HepG2 (cell line): ENCODE measurements around the gene TNFAIP3. TPM values are rescaled to one million over a fixed set of nuclear protein-coding genes. Genes with fewer than 3 reads are reported as not detected.

ENCODE experiments used
- ATAC-seq: fragments of 200-7000 bp; cut with Tn5 transposase; 3 replicates; pipeline ENCODE4 v1.9.1; 2020; ENCODE audit warnings: mild to moderate bottlenecking, moderate library complexity
- BruUV-seq: library from RNA; stranded (reverse); fragments of 400-500 nt; replicated peaks from 2 replicates; lab custom pipeline; 2021; lab: Mats Ljungman, UMichigan
- CTCF ChIA-PET: fragments of 300-600 bp; formaldehyde crosslinking; extraction: SDS; loops from one replicate; lab custom pipeline; 2021; ENCODE audit warnings: low total read pairs, inconsistent platforms, low intra/inter-chr PET ratio; lab: Yijun Ruan, JAX
- POLR2A ChIA-PET: fragments of 350-600 bp; sonication (Branson Sonifier 250); formaldehyde crosslinking; loops from one replicate; lab custom pipeline; 2020; ENCODE audit warnings: antibody characterized with exemption, inconsistent platforms; lab: Yijun Ruan, JAX
- DNase-seq: peaks from one replicate; pipeline ENCODE4 v3.0.0-alpha.2; 2015; ENCODE audit warnings: low spot score
- FAIRE-seq: peaks from 3 replicates; lab custom pipeline; 2011; peaks lifted over from hg19 to GRCh38; lab: Jason Lieb, UNC
- H2AFZ ChIP-seq: one replicate; pipeline ENCODE4 v1.6.1; 2011; ENCODE audit warnings: low read length, inconsistent platforms
- H3K27ac ChIP-seq: fragments of 300-600 bp; 3 replicates; pipeline ENCODE4 v1.8.0; 2011; ENCODE audit warnings: mixed run types, mild to moderate bottlenecking, mixed read lengths, low read length, inconsistent platforms; ENCODE audit not compliant: insufficient read depth; ENCODE audit errors: extremely low read length
- H3K27me3 ChIP-seq, 2 experiments: fragments of 200-600 bp in 1 of 2; 2 replicates in 1 of 2; 3 replicates in 1 of 2; pipeline versions ENCODE4 v1.6.0 to v1.8.0; 2011; ENCODE audit warnings: low read length in 2 of 2, mild to moderate bottlenecking in 2 of 2, moderate library complexity in 2 of 2, inconsistent platforms in 1 of 2; ENCODE audit not compliant: insufficient read depth in 2 of 2, control insufficient read depth in 1 of 2
- H3K36me3 ChIP-seq, 2 experiments: fragments of 200-600 bp in 1 of 2; replicated peaks in 1 of 2; 2 replicates in 1 of 2; 3 replicates in 1 of 2; pipeline versions ENCODE4 v1.5.1 to v1.8.0; 2011; ENCODE audit warnings: low read length in 2 of 2, inconsistent platforms in 1 of 2; ENCODE audit not compliant: insufficient read depth in 2 of 2, control insufficient read depth in 1 of 2
- H3K4me1 ChIP-seq: 2 replicates; pipeline ENCODE4 v1.5.1; 2012; ENCODE audit warnings: low read length, inconsistent platforms; ENCODE audit not compliant: insufficient read depth
- H3K4me2 ChIP-seq: 2 replicates; pipeline ENCODE4 v1.6.0; 2011; ENCODE audit warnings: low read depth, low read length, inconsistent platforms
- H3K4me3 ChIP-seq, 3 experiments: fragments of 200-600 bp in 1 of 3; sonication (generic), shearing (Covaris generic) in 1 of 3; replicated peaks in 1 of 3; 2 replicates each; pipeline ENCODE4 v1.5.1; 2011 to 2016; ENCODE audit warnings: low read length in 3 of 3, inconsistent platforms in 2 of 3, low read depth in 2 of 3, mild to moderate bottlenecking in 2 of 3, control low read depth in 1 of 3, mixed read lengths in 1 of 3; ENCODE audit not compliant: insufficient read depth in 1 of 3
- H3K79me2 ChIP-seq: one replicate; pipeline ENCODE4 v1.6.1; 2011; ENCODE audit warnings: low read length, inconsistent platforms; ENCODE audit not compliant: insufficient read depth
- H3K9ac ChIP-seq: 2 replicates; pipeline ENCODE4 v1.6.0; 2011; ENCODE audit warnings: mild to moderate bottlenecking, low read depth, low read length, inconsistent platforms; ENCODE audit not compliant: insufficient read depth
- H3K9me3 ChIP-seq: 2 replicates; pipeline ENCODE4 v1.5.1; 2012; ENCODE audit warnings: mild to moderate bottlenecking, low read length
- H4K20me1 ChIP-seq: 2 replicates; pipeline ENCODE4 v1.6.0; 2011; ENCODE audit warnings: inconsistent platforms, mild to moderate bottlenecking, low read length, moderate library complexity; ENCODE audit not compliant: insufficient read depth
- CHD4 ChIP-seq: fragments of 200-600 bp; sonication (generic); IDR thresholded peaks from 2 replicates; pipeline ENCODE4 v1.7.0; 2017; ENCODE audit warnings: mild to moderate bottlenecking, low read length, borderline replicate concordance
- FOXP4 ChIP-seq: sonication (generic); formaldehyde crosslinking; IDR thresholded peaks from 2 replicates; pipeline ENCODE4 v1.4.0; 2020; ENCODE audit warnings: missing genetic modification reagents
- HNF4G ChIP-seq, 2 experiments: sonication (generic) in 1 of 2; formaldehyde crosslinking in 1 of 2; IDR thresholded peaks; 2 replicates each; pipeline versions ENCODE4 v1.4.0 to v1.6.1; 2011 to 2020; ENCODE audit warnings: borderline replicate concordance in 2 of 2, low read depth in 2 of 2, mild to moderate bottlenecking in 2 of 2, low read length in 1 of 2, missing genetic modification reagents in 1 of 2, moderate library complexity in 1 of 2
- MYC ChIP-seq: sonication (generic); formaldehyde crosslinking; IDR thresholded peaks from 2 replicates; pipeline ENCODE4 v1.9.0; 2021; ENCODE audit warnings: missing genetic modification reagents, borderline replicate concordance
- NCOR1 ChIP-seq: fragments of 200-600 bp; sonication (generic); IDR thresholded peaks from 2 replicates; pipeline ENCODE4 v1.7.0; 2017; ENCODE audit warnings: antibody characterized with exemption, low read length, borderline replicate concordance
- TEAD2 ChIP-seq: sonication (generic); formaldehyde crosslinking; IDR thresholded peaks from 2 replicates; pipeline ENCODE4 v1.9.0; 2021; ENCODE audit warnings: missing genetic modification reagents
- TFDP2 ChIP-seq: sonication (generic); formaldehyde crosslinking; IDR thresholded peaks from 2 replicates; pipeline ENCODE4 v1.4.0; 2020; ENCODE audit warnings: missing genetic modification reagents
- ZBTB44 ChIP-seq: sonication (generic); formaldehyde crosslinking; IDR thresholded peaks from 2 replicates; pipeline ENCODE4 v1.4.0; 2020; ENCODE audit warnings: missing genetic modification reagents
- ZNF619 ChIP-seq: sonication (generic); formaldehyde crosslinking; IDR thresholded peaks from 2 replicates; pipeline ENCODE4 v1.4.0; 2020; ENCODE audit warnings: mild to moderate bottlenecking, missing genetic modification reagents
- WGBS: methylation state at CpG from one replicate; pipeline ENCODE4 v1.1.6; 2017; ENCODE audit warnings: low lambda C conversion rate; 5-methylcytosine and 5-hydroxymethylcytosine counted together
- in situ Hi-C: cut with HindIII; loops from 2 replicates; pipeline ENCODE4 v1.10.0; 2017; ENCODE audit warnings: low pct_unique_long_range_greater_than_20kb; ENCODE audit not compliant: extremely low pct_ligation_motif_present
- intact Hi-C: fragments of 100-400 bp; cut with micrococcal nuclease; formaldehyde crosslinking; loops from one replicate; pipeline ENCODE4 v1.10.0; 2022; ENCODE audit not compliant: unreplicated experiment
- polyA plus RNA-seq, 8 experiments: library from polyadenylated mRNA; depleted of rRNA in 3 of 8; stranded (reverse) in 7 of 8; unstranded in 1 of 8; fragments of >200 nt; fragmentation: Illumina TruSeq in 4 of 8; extraction: Trizol in 4 of 8; gene quantifications; 2 replicates each; pipeline versions ENCODE4 v1.2.1 to v1.2.3, GENCODE V29; 2011 to 2016; ENCODE audit warnings: low read depth in 4 of 8, missing spikeins in 1 of 8, mixed read lengths in 1 of 8; ENCODE audit not compliant: insufficient read depth in 1 of 8
- total RNA-seq, 5 experiments: library from RNA; depleted of rRNA; stranded (reverse); fragments of >200 nt; fragmentation: Illumina TruSeq; extraction: Trizol; gene quantifications; 2 replicates each; pipeline ENCODE4 v1.2.3, GENCODE V29; 2016; ENCODE audit warnings: low read depth in 1 of 5
- TF ChIP-seq, protein P1 (sequence below): sonication (generic); formaldehyde crosslinking; IDR thresholded peaks from 2 replicates; pipeline ENCODE4 v1.8.0; 2022; ENCODE audit warnings: mild to moderate bottlenecking, missing genetic modification reagents, moderate library complexity
- TF ChIP-seq, protein P2 (sequence below): IDR thresholded peaks from 2 replicates; pipeline ENCODE4 v1.6.1; 2018; ENCODE audit warnings: missing genetic modification reagents

The TNFAIP3 gene
- total and polyA plus RNA-seq, 2 of the 13 experiments (the other 11 are each of a cell fraction or from before 2014, with no cell fraction given): 28.2 to 47.1 TPM

- TF ChIP-seq TEAD2 (CRISPR knock-in tag): no peak
- TF ChIP-seq MYC (CRISPR knock-in tag): no peak
- no peak for TF ChIP-seq HNF4G (IDR thresholded peaks at IDR 0.05; ENCODE audit: borderline replicate concordance, low read depth, low read length)
- no peak for TF ChIP-seq HNF4G (CRISPR knock-in tag; IDR thresholded peaks at IDR 0.05; ENCODE audit: borderline replicate concordance, low read depth)
These were observed 52.4 kb downstream of the TNFAIP3 start (continued) for GRCh38 chr6:137919502-137919823.

GRCh38 chr6:137919837-137920730 is 53.0 kb downstream of the TNFAIP3 start:
- Histone ChIP-seq H3K9me3 (no peaks in the 10 kb centered on the region), H3K79me2 (no peaks in the 10 kb centered on the region), H3K27ac (no peak overlapping the region), H3K27me3 (peaks cover 0 to 30% of the 10 kb centered on the region in 2 experiments; a peak in 2 of 5 replicates), H4K20me1 (no peaks in the 10 kb centered on the region), H3K36me3 (no peaks in the 10 kb centered on the region), H3K4me1 (no peaks in the 10 kb centered on the region), H3K9ac (no peak overlapping the region), H3K4me3 (no peak overlapping the region), H2AFZ (no peak overlapping the region), H3K4me2 (no peak overlapping the region)
- WGBS: 39% methylated on average over 7 of the region's 8 CpGs
- BruUV-seq: no TSS peak
- CTCF ChIA-PET: no interaction called here
- intact Hi-C loops: no loop called here
- FAIRE-seq: no peak
- POLR2A ChIA-PET: no interaction called here
- ATAC-seq: no peak
- DNase-seq: no peak
- in situ Hi-C loops: no loop called here
- no peak for TF ChIP-seq TFDP2
- TF ChIP-seq ZNF619 (CRISPR knock-in tag): no peak
- TF ChIP-seq, protein P1, sequence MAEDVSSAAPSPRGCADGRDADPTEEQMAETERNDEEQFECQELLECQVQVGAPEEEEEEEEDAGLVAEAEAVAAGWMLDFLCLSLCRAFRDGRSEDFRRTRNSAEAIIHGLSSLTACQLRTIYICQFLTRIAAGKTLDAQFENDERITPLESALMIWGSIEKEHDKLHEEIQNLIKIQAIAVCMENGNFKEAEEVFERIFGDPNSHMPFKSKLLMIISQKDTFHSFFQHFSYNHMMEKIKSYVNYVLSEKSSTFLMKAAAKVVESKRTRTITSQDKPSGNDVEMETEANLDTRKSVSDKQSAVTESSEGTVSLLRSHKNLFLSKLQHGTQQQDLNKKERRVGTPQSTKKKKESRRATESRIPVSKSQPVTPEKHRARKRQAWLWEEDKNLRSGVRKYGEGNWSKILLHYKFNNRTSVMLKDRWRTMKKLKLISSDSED (CRISPR knock-in tag): no peak
- no peak for TF ChIP-seq FOXP4 (CRISPR knock-in tag)
- TF ChIP-seq ZBTB44 (CRISPR knock-in tag): no peak
- TF ChIP-seq NCOR1: no peak
- TF ChIP-seq CHD4: no peak
- TF ChIP-seq, protein P2, sequence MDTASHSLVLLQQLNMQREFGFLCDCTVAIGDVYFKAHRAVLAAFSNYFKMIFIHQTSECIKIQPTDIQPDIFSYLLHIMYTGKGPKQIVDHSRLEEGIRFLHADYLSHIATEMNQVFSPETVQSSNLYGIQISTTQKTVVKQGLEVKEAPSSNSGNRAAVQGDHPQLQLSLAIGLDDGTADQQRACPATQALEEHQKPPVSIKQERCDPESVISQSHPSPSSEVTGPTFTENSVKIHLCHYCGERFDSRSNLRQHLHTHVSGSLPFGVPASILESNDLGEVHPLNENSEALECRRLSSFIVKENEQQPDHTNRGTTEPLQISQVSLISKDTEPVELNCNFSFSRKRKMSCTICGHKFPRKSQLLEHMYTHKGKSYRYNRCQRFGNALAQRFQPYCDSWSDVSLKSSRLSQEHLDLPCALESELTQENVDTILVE (CRISPR knock-in tag): no peak
